SU-DHL-6 (cell line): ENCODE data around the gene RRBP1.

Source experiments
- CTCF ChIP-seq: fragments of 200-600 bp; sonication (generic); IDR thresholded peaks from one replicate; pipeline ENCODE4 v1.5.1; 2017; ENCODE audit warnings: antibody characterized with exemption, mild to moderate bottlenecking, low read length, moderate library complexity; ENCODE audit not compliant: insufficient read depth, poor library complexity, severe bottlenecking
- EZH2phosphoT487 ChIP-seq: fragments of 200-600 bp; sonication (generic), shearing (Covaris generic); conservative IDR thresholded peaks from 2 replicates; pipeline ENCODE4 v1.6.1; 2018; ENCODE audit warnings: mild to moderate bottlenecking, antibody characterized with exemption, low read length, moderate library complexity, mixed read lengths

GRCh38 chr20:17653835-17654648, 28.0 kb downstream of the RRBP1 start:
- no peak for TF ChIP-seq CTCF
- no peak for TF ChIP-seq EZH2phosphoT487
